ENCODE data around the gene PAQR9. TPM values are rescaled to one million over a fixed set of nuclear protein-coding genes. Genes with fewer than 3 reads are reported as not detected.
A peak's percentile ranks its signal among the peaks of the same experiment; 100 is the strongest.

The PAQR9 gene
- total and polyA plus RNA-seq, 2 of the 13 experiments (the other 11 are each of a cell fraction or from before 2014, with no cell fraction given): 3.7 to 10.3 TPM

GRCh38 chr3:142976621-142977398 is 13.3 kb upstream of the PAQR9 start (continued):
- TF ChIP-seq AHDC1 (CRISPR knock-in tag; IDR thresholded peaks at IDR 0.05; ENCODE audit: borderline replicate concordance) (peak; percentile 78; the same call in 1 of the 2 replicates), HINFP (CRISPR knock-in tag; IDR thresholded peaks at IDR 0.05; ENCODE audit: low read depth) (no peak), ZNF30 (CRISPR knock-in tag; IDR thresholded peaks at IDR 0.05) (no peak), RNF2 (conservative IDR thresholded peaks at IDR 0.05; ENCODE audit: low read depth) (no peak), GTF3A (CRISPR knock-in tag; conservative IDR thresholded peaks at IDR 0.05) (0 out of 2 replicates have a peak, but pooled peaks have one; percentile 60), ZNF709 (CRISPR knock-in tag; IDR thresholded peaks at IDR 0.05) (no peak), ZNF597 (CRISPR knock-in tag; IDR thresholded peaks at IDR 0.05) (no peak), KMT2B (CRISPR knock-in tag; IDR thresholded peaks at IDR 0.05) (peak; percentile 65; the same call in 1 of the 2 replicates), ZNF512 (CRISPR knock-in tag; IDR thresholded peaks at IDR 0.05) (no peak), ARNTL (CRISPR knock-in tag; IDR thresholded peaks at IDR 0.05) (no peak), ZSCAN12 (CRISPR knock-in tag; IDR thresholded peaks at IDR 0.05) (no peak), DRAP1 (CRISPR knock-in tag; IDR thresholded peaks at IDR 0.05) (peak; percentile 37; the same call in 1 of the 2 replicates), E2F5 (CRISPR knock-in tag; conservative IDR thresholded peaks at IDR 0.05) (no peak), MTA1 (CRISPR knock-in tag; IDR thresholded peaks at IDR 0.05; ENCODE audit: borderline replicate concordance) (peak; percentile 83; the same call in 1 of the 2 replicates), ONECUT2 (CRISPR knock-in tag; IDR thresholded peaks at IDR 0.05) (no peak), HHEX (CRISPR knock-in tag; IDR thresholded peaks at IDR 0.05) (no peak)
